Uterus (tissue), 2 donors: ENCODE data around the gene SEMA4C.

Experiments
- CTCF ChIP-seq, 4 experiments: fragments of 200-600 bp in 2 of 4; fragments of 450-650 bp in 2 of 4; sonication (generic) in 2 of 4; IDR thresholded peaks; one replicate each; pipeline ENCODE4 v1.5.1; 2016 to 2019; ENCODE audit warnings: antibody characterized with exemption in 4 of 4, mild to moderate bottlenecking in 2 of 4, moderate library complexity in 1 of 4
- POLR2A ChIP-seq, 2 donors: fragments of 450-650 bp; IDR thresholded peaks; one replicate each; pipeline ENCODE4 v1.6.1; 2016; ENCODE audit warnings: antibody characterized with exemption in 2 of 2, mild to moderate bottlenecking in 1 of 2, moderate library complexity in 1 of 2

DNA sequence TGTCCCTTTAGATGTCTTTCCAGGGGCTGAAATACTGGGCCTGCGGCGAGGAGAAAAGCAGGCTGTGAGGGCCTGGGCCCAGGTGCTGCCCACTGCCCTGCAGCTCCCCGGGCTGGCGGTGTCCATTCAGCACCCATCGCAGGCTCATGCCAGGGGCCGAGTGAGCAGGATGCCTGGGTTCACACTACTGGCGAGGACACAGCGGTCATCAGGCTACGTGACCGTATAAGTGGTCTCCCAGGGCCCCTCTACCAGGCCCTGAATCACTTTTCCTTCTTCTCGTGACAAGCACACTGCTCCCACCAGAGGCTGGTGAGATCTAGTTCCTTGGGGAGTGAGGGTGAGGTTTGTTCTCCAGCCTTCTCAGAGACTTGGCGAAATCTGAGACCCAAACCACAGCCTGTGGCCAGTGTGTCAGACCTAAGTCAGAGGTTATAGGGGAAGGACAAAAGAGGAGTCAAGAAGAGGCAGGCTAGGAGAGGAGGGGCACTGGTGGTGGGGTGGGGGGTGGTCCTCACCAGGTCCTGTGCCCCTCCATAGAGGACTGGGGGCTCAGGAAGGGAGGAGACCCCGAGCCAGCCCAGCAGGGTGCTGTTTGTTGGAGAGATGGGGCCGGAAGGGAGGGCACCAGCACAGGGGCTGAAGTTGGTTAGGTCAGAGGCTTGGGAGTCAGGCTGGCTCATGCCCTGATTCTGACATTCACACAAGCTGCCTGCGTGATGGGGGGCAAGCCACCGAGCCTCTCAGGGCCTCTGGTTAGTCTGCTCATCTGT is 6.6 kb upstream of the SEMA4C start:
- TF ChIP-seq POLR2A (IDR thresholded peaks at IDR 0.05), result no peak
- TF ChIP-seq CTCF (IDR thresholded peaks at IDR 0.05), result no peak
